Left kidney (tissue), 2 donors: Measurements from ENCODE around the gene GRID1. TPM values are rescaled to one million over a fixed set of nuclear protein-coding genes. Genes with fewer than 3 reads are reported as not detected.

Experiments used
- DNase-seq: peaks from one replicate; pipeline ENCODE4 v3.0.0-alpha.2; 2013
- polyA plus RNA-seq: library from polyadenylated mRNA; unstranded; fragments of 120-200 nt; gene quantifications from one replicate; pipeline ENCODE4 v1.2.1, GENCODE V29; 2013; ENCODE audit not compliant: insufficient read length

GRID1 gene
- polyA plus RNA-seq, 1 donor: 1.1 TPM

DNA sequence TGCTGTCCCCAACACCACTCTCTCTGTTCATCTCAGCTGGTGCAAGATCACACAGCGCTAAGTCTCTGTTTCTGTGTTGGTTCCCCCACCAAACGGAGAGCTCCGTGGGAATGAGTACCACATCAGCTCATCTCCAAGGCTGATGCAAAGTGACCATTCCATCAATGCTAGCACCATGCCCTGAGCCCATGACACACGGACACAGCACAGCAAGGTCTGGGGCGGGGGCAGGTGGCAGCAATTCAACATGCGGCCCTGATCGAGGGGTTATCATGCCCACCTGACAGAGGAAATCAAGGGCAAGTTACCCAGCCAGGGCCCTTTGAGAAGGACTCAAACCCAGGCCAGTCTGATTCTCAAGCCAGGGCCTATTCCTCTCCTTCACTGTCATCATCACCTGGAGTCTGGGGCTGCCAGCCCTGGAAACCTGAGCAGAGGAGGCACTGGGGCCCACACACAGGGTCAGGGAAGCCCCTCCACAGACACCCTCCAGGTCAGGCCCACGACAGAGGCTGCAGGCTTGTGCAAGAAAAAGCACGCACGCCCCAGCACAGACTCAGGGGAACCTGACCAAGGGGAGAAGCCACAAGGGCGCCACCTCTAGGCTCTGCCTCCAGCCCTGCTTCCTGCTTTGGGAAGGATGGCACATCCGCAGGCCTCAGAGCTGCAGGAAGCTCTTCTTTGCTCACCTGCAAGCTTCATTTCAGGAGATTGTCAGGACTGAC, 74.8 kb downstream of the GRID1 start:
- DNase-seq: no peak

DNA sequence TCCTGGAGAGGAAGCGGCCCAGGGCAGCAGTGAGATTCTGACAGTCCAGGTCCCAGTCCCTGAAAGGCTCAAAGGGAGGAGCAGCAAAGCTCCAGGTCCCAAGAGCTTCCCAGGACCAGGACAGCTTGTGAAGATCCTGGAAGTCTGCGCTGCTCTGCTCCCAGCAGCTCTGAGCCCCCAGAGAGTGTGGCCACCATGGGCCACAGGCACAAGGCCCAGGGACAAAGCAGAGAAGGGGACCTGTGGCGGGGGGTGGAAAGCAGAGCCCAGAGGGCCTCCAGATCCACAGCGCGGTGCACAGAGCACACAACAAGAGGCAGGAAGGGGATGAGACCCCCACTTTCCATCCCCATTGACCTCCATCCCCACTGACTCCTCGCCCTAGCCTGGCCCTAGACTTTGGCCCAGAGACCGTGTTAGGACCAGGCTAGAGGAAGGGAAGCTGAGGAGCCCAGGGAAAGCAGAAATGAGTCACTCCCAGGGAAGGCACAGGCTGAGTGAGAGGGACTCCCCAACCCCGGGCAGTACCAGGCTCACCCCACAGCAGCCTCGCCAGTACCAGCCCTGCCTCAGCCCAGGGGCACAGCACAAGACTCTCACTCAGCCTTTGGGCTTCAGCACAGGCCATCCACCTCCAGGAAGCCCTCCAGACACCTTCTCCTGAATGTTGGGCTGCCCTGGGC, 75.5 kb downstream of the GRID1 start:
- no peak for DNase-seq

DNA sequence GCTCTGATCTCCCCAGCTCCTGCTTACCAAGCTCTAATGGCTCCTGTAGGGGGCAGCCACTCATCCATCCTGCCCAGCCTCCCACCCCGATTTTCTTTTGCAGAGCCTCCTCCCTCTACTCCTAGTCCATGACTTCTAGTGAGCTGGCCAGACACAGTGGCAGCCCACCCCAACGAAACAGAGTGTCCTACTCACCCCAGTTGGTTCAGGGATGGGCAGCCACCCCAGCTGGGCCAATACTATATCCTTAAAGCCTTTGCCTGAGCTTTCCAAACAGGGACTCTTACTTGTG, 77.1 kb downstream of the GRID1 start:
- DNase-seq: no peak

DNA sequence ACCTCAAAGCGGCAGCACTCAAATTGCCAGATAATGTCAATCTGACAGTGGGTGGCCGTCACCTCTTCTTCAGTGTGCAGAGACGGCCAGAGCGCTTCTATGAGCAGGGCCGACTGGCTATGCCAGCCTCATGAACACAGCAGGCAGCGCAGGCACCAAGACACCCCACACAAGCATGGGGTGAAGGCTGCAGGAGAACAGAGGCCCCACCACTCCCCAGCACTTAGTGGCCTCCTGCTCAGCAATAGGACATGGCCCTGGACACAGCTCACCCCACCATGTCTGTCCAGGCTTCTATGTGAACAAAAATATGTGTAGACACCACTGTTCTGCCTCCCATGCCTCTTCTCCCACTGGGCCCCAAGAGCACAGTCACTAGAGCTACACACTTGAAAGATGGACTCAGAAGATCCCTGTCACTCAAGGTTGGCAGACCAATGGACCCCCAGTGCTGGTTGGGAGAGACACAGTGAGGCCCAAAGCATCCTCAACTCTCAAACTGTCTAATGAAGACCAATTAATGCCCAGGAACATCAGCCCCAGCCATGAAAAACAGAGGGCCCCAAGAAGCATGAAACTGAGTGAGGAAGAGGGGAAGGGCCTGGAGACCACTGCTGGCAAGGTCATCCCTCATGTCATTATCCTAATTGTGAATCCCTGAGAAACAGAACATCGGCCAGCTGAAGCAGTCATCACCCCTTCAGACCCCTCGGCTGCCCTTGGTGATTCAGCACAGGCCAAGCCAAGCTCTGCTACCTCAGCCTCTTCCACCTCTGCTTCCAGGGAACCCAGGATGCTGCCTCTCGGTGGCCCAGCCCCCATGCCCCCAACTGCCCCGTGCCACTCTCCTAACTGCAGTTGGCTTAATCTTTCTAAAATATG, 77.7 kb downstream of the GRID1 start:
- DNase-seq: no peak

DNA sequence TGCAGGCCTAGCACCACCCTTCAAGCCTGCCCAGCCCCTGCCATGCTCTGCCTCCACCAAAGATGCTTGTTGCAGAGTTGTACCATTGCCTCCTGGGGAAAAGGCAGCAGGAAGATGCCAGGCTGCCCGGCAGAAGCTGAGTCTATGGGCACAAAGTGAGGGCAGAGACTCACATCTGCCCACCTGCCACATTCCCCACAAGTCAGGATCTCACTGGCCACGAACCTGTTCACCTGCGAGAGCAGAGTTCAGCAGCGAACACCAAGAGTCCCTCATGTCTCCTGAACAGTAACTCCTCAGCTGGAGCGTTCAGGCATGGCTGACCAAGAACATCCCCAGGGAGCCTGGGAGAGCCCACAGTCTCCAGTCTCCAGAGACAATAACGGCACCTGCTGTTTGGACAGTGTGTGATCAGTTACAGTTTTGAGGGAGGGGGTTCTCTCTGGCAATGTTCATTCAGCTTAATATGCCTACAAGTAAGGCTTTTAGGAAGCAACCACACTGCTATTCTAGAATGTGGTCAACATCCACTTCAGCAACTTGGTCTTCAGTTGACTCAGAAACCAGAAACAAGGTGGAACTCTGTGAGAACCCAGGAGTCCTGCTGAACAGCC, 78.5 kb downstream of the GRID1 start:
- no peak for DNase-seq

DNA sequence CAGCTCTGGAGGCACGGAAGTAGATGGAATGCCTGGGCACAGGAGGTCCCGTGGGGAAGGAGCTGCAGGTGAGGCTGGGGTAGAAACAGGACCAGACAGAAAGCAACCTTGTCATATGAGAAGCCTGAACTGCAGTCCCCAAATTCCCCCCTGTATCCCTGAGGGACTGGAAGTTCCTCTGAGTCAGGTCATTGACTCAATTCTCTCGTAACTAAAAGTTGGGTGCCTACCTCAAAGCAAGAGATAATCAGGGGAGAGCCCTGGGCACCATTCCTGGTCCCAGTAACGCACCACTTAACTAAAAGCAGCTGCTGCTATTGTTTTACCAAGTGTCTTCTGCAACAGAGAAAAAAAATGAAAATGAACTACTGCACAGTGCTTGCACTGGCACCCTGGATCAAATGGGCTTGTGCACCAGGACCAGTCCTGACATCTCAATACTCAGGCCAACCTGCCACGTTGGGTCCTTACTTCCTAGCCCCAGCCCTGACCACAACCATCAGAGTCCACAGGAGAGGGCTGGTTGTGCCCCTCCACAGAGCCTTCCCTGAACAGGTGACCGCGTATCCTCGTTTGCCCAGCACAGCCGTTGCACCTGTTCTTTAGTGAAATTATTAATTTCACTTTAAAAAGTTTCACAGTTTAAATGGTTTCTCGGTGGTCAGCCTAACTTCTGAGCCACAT, 79.3 kb downstream of the GRID1 start:
- no peak for DNase-seq

DNA sequence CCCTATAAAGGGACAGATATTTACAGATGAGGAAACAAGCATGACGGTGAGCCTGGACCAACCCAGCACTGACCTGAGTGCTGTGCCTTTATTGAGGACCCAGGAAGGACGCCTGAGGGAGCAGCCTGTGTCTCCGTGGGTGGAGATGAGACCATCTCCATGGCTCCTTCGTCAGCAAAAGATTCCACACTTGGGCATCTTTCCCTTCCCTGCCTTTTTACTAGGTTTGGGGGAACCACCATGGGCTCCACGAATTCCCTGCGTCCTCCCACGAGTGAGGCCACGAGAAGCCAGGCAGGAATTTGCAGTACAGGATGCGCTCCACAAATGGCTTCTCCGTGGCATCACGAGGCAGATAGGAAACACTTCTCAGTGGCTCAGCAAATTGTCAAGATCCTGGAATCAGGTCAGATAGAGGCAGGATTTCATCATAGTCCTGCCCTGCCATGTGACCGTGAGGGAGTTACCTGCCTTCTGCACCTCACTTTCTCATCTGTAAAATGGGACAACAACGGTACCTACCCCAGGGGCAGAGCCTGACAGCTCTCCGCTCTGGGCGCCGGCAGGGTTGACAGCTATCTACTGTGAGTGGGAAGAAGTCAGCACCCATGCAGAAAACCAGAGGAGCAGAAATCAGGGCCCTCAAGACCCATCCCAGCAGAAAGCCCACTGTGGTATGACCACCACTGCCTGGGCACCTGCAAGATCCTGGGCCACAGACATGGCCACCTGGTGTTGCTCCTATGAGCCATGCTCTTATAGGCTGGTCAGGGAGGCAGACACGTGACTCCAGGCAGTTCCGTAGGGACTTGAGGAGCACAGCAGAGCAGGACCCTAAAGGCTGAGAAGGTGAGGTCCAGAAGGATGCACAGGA, 80.1 kb downstream of the GRID1 start:
- DNase-seq: no peak

DNA sequence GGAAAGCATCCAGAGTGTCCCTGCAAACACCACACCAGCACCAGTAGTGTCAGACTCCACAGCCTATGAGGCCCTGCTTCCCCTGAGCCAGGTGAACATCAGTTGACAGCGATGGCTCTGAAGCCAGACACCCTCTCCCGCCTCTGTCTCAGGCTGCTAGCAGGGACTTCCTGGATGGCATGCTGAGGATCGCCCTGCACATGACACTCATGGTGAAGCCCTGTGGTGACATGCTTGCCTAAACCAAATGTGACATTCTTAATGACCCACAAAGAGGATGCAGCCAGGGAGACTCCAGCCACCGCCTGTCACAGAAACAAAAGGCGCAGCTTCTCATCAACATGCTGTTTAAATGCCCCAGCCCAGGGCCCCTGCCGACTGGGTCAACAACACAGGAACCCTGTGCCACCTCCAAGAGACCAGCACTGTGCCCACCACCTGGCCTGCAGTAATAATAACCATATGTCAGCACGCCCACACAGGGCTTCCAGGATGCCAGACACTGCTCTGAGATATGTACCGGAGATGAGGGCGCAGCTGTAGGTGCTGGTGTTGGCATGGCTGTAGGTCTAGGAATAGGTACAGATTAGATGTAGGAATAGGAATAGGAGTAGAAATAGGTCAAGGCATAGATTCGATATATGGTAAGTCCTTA, 81.3 kb downstream of the GRID1 start:
- DNase-seq: no peak

DNA sequence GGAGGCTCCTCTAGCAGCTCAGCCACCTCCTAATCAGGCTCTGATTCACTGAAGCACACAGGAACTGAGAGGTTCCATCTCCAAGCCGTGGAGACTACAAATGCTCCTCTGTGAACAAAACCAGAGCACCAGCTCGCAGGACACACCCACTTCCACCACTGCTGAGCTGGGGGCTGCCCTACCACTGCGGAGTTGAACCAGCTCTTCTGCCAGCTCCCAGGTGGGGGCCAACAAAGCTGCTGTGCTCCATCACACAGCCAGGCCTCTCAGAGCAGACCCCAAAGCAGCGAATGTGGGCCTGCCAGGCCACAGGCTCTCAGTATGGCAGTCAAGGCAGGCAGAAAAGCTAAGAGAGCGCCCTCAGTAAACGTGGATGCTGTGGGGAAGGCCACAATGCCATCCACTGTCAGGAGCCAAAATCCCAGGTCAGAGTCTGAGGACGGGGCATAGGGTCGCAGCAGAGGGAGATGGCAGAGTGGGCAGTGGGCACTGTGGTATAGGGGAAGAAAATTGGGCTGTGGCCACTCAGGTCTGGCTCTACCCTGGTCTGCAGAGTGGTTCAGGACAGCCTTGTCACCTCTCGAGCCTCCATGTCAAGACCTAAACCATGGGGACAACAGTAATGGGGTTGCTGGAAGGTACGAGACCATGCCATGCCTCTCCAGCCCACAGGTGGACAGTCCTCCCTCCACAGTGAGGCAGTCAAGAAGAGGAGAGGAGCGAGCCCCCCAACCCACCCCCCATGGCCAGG, 82.1 kb downstream of the GRID1 start:
- no peak for DNase-seq

DNA sequence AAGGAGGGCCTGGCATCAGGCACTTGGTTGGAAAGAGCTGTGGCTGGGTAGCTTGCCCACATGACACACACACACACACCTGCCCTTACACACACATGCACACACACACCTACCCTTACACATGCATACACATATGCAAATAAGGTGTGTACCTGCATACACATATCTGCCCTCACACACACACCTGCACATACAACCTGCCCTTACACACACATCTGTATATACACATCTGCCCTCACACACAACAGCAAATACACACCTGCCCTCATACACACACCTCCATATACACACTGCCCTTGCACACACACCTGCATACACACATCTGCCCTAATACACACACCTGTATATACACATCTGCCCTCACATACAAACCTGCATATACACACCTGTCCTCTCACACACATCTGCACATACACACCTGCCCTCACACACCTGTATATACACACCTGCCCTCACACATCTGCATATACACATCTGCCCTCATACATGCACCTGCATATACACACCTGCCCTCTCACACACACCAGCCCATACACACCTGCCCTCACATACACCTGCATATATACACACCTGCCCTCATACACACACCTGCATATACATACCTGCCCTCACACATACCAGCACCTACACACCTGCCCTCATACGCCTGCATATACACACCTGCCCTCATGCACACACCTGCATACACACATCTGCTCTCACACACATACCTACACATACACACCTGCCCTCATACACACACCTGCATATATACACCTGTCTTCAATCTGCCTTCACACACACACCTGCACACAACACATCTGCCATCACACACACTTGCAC, 82.9 kb downstream of the GRID1 start:
- no peak for DNase-seq

DNA sequence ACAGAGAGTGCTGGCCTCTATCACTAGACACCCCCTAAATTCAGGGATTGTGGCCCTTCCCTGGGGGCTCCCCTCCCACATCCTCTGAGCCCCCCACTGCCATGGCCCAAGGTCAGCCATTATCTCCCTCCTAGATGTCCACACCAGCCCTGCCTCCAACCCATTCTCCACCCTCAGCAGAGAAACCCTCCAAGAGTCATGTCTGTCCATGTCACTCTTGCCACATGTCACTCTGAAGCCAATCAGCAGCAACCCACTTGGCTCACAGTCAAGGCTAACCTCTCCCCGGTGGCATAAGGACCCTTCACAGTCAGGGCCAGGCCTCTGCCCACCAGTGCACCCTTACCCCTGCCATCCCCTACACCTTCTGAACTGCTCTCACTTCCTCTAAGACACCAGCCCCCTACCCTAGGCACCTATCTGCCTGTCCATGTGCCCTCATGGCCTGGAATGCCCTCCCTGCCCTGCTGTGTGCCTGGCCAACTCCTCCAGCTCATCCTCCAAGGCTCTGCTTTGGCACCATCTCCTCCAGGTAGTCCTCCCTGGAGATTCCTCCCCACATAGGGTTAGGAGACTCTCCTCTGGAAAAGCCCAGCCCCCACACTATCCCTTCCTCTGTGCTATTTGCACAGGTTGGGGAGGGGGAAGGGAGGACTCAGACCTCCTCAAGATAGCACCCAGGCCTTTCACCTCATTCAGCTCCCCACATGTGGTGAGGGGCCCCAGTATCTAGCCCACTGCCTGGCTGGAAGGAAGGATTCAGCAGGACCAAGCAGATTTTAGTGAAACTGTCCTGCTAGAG, 83.7 kb downstream of the GRID1 start:
- no peak for DNase-seq

DNA sequence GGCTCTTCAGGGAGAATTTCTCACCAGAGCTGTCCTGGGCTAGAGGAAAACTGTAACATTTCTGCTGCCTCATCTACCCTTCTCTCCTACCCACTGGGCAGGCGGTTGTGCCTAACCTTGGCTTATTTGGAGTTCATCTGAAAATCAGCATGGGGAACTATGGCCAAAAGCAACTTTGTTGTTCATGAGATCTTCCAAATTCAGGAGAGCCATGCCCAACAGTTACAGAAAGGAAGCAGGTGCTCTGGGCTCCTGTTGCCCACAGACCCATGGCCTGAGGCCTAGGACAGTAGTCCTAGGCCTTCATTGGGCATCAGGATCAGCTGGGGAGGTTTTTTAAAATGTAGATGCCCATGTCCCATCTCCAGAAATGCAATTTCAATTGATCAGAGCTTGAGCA, 85.2 kb downstream of the GRID1 start:
- no peak for DNase-seq

DNA sequence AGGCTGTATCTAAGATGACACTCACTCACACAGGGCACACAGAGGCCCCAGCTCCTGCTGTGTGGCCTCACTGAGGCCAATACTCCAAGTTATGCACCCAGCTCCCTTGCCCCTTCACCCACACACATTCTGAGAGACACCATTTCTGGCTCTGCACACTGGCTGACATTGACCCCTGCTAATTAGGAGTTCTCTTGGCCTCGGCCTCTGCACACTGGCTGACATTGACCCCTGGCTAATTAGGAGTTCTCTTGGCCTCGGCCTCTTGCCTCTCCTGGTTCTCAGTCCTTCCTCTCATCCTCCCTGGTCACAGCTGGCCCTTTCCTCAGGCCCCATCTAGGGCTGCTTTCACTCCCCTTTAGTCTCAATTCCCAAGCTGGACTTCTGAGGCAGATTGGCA, 97.3 kb downstream of the GRID1 start:
- DNase-seq: no peak

DNA sequence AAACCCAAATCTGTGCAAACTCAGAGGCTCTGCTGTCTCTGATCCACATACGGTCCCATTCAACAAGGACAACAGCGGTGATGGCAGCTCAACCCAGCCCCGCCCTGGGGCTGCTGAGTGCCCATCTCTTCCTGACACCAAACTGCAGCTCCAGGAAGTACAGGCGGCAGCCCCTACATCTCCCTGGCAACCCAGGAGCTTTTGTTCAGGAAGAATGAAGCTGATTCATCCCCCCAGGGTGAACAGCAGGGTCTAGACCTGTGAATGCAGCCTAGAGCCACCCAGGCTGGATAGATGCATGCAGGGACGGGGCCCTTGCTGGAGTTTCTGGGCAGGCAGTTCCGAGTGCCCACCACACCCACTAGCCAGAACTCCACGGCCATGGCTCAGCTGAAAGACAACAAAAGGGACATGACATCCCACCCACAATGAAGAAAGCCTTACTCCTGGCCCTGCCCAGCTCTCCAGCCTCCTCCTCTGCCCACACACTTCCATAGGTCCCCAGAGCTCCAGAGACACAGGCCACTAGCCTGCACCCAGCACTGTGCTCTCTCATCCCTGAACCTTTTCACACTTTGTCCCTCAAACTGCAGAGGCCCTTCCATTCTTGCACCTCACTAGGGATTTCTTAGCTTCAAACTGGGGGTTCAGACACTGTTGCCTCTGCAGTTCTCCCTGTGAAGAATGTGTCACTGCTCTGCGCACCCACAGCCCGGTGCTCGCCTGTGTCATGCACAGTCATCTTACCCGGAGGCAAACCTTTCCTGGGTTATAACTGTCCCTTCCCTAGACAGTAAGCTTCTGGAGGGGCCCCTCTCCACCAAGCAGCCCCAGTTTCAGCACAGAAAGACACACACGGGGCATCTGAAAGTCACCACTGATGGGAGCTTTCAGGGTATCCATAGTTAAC, 99.1 kb downstream of the GRID1 start:
- DNase-seq: no peak

DNA sequence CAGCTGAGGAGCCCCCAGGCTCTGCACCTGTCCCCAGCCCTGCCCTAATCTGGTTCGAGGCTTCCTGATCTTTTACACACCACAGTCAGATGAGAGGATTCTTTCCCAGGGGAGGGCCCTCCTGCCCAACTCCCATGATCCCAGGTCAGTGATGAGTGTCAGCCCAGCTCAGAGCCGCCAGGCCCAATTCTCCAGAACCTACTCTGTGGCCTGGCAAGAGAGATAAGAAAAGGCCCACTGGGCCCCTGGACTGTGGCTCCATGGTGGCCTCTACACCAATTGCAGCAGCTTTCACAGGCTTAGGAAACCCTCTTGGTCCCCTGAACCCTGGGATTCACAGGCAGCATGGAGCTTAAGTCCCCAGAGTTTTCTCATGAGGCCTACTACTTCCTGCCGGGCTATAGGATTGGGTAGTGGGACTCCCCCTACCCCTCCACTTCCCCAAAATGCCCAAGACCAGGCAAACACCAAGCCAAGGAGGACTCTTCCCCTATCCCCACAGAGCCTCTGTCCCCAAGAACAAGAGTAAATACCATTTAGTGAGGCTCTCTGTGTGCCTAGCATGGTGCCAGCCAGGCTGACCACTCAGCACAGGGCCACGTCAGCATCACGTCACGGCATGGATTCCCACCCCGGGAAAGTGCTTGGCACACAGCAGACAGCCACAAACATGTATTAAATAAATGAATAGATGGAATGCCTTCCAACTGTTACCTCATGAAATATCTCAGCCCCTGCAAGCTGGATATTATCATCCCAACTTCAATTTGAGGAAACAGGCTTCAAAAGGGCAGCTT, 100.0 kb downstream of the GRID1 start:
- no peak for DNase-seq

DNA sequence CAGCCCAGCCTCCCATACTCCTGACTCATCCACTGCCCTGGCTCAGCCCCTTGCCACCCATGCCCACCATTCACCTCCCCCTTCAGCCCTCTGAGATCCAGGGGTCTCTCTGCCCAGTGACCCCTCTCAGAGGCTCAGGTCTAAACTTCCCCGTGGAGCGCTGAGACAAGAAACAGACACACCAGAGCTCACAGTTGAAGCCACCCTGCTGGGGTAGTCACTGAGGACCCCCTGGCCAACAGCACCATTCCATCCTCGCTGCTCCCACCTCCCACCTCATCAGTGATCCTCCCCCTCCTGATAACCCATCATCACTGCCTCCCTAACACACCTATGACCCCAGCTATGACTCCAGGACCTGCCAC, 100.7 kb downstream of the GRID1 start:
- no peak for DNase-seq
